ENCODE results near the gene TAF8. TPM values are rescaled to one million over a fixed set of nuclear protein-coding genes. Genes with fewer than 3 reads are reported as not detected.

TAF8 gene, protein sequence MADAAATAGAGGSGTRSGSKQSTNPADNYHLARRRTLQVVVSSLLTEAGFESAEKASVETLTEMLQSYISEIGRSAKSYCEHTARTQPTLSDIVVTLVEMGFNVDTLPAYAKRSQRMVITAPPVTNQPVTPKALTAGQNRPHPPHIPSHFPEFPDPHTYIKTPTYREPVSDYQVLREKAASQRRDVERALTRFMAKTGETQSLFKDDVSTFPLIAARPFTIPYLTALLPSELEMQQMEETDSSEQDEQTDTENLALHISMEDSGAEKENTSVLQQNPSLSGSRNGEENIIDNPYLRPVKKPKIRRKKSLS
- 12.8 and 19.7 TPM in 2 replicates for total RNA-seq

DNA sequence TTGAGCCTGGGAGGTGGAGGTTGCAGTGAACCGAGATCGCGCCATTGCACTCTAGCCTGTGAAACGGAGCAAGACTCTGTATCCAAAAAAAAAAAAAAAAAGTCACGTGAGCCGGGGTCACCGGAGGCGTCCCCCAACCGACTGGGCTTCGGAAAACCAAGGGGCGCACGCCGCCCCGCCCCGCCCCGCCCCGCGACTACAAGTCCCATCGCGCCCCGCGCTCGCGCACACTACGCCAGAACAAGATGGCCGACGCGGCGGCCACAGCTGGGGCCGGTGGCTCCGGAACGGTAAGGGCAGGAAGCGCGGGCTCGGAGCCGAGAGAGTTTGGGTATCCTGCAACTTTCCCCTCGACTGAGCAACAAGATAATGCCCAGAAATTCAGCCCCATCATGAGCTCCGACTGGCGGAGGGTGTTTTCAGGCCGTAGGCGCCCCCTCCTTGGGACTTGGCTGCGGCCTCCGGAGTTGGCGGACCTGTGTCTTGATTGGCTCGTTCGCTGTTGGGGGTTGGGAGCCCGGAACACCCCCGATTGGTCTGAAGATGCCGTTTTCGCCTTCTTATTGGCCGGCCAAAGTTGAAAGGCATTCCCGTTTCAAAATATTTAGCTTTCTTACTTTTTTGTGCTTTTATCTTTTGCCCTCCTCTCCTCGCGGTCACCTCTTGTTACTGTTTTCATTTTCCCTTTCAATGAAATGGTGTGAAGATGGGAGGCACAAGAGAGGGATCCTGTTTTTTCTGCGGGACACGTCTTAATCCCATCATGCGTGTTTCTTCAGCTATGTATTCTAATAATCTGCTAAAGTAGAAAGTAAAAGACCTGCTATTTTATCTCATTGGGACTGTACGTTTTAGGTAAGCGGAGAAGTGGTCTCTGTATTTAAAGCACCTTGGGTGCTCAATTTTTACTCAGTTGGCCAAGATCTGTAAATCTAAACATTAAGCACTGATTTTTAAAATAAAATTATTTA, at the start of gene TAF8:
Gene TAF8 (plus strand): TSS at position 228 of the 971 bp plus-strand sequence. CDS start 18 bp downstream, at position 246.

Other genes with a start within 250 kb of the TAF8 start
- gene USP49, start 155.1 kb upstream of the TAF8 start, total RNA-seq, result 1.3 and 5.0 TPM in 2 replicates
- gene MED20, start 129.4 kb upstream of the TAF8 start, total RNA-seq, result 21.7 and 39.1 TPM in 2 replicates
- gene BYSL, start 129.0 kb upstream of the TAF8 start, total RNA-seq, result 18.5 and 39.7 TPM in 2 replicates
- 48.1 and 62.5 TPM in 2 replicates for gene CCND3, start 108.7 kb upstream of the TAF8 start, total RNA-seq
- gene C6orf132, start 92.1 kb downstream of the TAF8 start, total RNA-seq, result 0.06 and 0.65 TPM in 2 replicates
- not detected in 2 replicates for gene GUCA1A, start 122.8 kb downstream of the TAF8 start, total RNA-seq
- gene GUCA1B, start 144.4 kb downstream of the TAF8 start, total RNA-seq, result under 0.01 TPM in 1 of 2 replicates, not detected in the other
- 28.8 and 30.1 TPM in 2 replicates for gene MRPS10, start 167.3 kb downstream of the TAF8 start, total RNA-seq

Measured in bladder microvascular endothelial cell (primary cell).